GM21717 (cell line): Measurements from ENCODE around the gene RNF32.

Experiments used
- ATAC-seq: cut with Tn5 transposase; IDR thresholded peaks from one replicate; pipeline ENCODE4 v1.9.1; 2021; ENCODE audit warnings: mild to moderate bottlenecking, moderate library complexity; ENCODE audit not compliant: unreplicated experiment

Gene RNF32

DNA sequence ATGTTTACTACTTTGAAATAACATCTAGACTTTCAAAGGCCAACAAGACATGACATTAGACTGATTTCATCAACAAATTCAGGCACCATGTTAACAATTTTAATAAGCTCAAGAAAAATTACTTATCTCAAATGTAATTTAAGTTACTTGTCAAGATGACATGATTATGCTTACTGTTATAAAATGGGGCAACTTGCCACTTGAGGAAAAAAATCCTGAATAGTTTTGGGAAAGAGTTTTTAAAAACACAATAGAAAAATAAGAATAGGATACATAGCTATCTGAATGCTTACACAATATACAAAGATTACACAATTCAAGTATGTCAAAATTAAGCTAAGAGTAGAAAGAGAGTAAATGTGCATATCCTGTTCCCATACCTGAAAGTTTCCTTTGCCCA is 85.4 kb downstream of the RNF32 start:
- ATAC-seq, result no peak
